SK-N-SH treated with all-trans-retinoic acid at 6 μM for 48 hours (cell line): ENCODE results near the gene ANKLE2.
A peak's percentile ranks its signal among the peaks of the same experiment; 100 is the strongest.

Source experiments
- ATAC-seq: fragments of 200-7000 bp; cut with Tn5 transposase; 3 replicates; pipeline ENCODE4 v1.9.1; 2020; ENCODE audit warnings: mild to moderate bottlenecking, moderate library complexity
- BACH2 ChIP-seq: fragments of 250-450 bp; sonication (Bioruptor Pico); IDR thresholded peaks from 2 replicates; pipeline ENCODE4 v1.9.0; 2021; ENCODE audit warnings: mild to moderate bottlenecking, borderline replicate concordance
- CSDC2 ChIP-seq: fragments of 250-450 bp; sonication (Bioruptor Pico); IDR thresholded peaks from 2 replicates; pipeline ENCODE4 v1.5.0; 2020; ENCODE audit warnings: mild to moderate bottlenecking, moderate library complexity
- GLIS3 ChIP-seq: fragments of 250-450 bp; sonication (Bioruptor Pico); IDR thresholded peaks from 2 replicates; pipeline ENCODE4 v1.5.0; 2020; ENCODE audit warnings: mild to moderate bottlenecking, moderate library complexity
- PPARA ChIP-seq: fragments of 250-450 bp; sonication (Bioruptor Pico); IDR thresholded peaks from 2 replicates; pipeline ENCODE4 v1.5.0; 2020; ENCODE audit warnings: mild to moderate bottlenecking, borderline replicate concordance
- RARB ChIP-seq: fragments of 250-450 bp; sonication (Bioruptor Pico); IDR thresholded peaks from 2 replicates; pipeline ENCODE4 v1.8.0; 2021; ENCODE audit warnings: mild to moderate bottlenecking, moderate library complexity
- SNAI2 ChIP-seq: fragments of 250-450 bp; sonication (Bioruptor Pico); IDR thresholded peaks from 2 replicates; pipeline ENCODE4 v1.5.0; 2020; ENCODE audit warnings: mild to moderate bottlenecking, moderate library complexity
- TCF4 ChIP-seq: fragments of 250-450 bp; sonication (Bioruptor Pico); IDR thresholded peaks from 2 replicates; pipeline ENCODE4 v1.8.0; 2021; ENCODE audit warnings: mild to moderate bottlenecking, moderate library complexity, borderline replicate concordance
- TOX ChIP-seq: fragments of 250-450 bp; sonication (Bioruptor Pico); IDR thresholded peaks from 2 replicates; pipeline ENCODE4 v1.8.0; 2021; ENCODE audit warnings: mild to moderate bottlenecking, moderate library complexity, borderline replicate concordance
- ZC3H10 ChIP-seq: fragments of 250-450 bp; sonication (Bioruptor Pico); IDR thresholded peaks from 2 replicates; pipeline ENCODE4 v1.5.1; 2021; ENCODE audit warnings: mild to moderate bottlenecking, moderate library complexity
- ZFP30 ChIP-seq: fragments of 450-650 bp; formaldehyde crosslinking; IDR thresholded peaks from 2 replicates; pipeline ENCODE4 v1.5.0; 2022; ENCODE audit warnings: mild to moderate bottlenecking, moderate library complexity
- ZNF565 ChIP-seq: fragments of 450-650 bp; formaldehyde crosslinking; conservative IDR thresholded peaks from 2 replicates; pipeline ENCODE4 v1.5.0; 2020; ENCODE audit warnings: low read depth, mild to moderate bottlenecking, moderate library complexity
- ZNF8 ChIP-seq: fragments of 450-650 bp; formaldehyde crosslinking; IDR thresholded peaks from 2 replicates; pipeline ENCODE4 v1.5.0; 2020; ENCODE audit warnings: mild to moderate bottlenecking, moderate library complexity
- TF ChIP-seq, protein P1 (sequence below): fragments of 250-450 bp; sonication (Bioruptor Pico); IDR thresholded peaks from 2 replicates; pipeline ENCODE4 v1.8.0; 2021; ENCODE audit warnings: low read depth, mild to moderate bottlenecking, moderate library complexity, borderline replicate concordance
- TF ChIP-seq, protein P2 (sequence below): fragments of 250-450 bp; sonication (Bioruptor Pico); IDR thresholded peaks from 2 replicates; pipeline ENCODE4 v1.5.1; 2020; ENCODE audit warnings: low read depth, mild to moderate bottlenecking, moderate library complexity
- TF ChIP-seq, protein P3 (sequence below): fragments of 250-450 bp; sonication (Bioruptor Pico); IDR thresholded peaks from 2 replicates; pipeline ENCODE4 v1.5.0; 2020; ENCODE audit warnings: mild to moderate bottlenecking, moderate library complexity
- TF ChIP-seq, protein P4 (sequence below): fragments of 250-450 bp; sonication (Bioruptor Pico); IDR thresholded peaks from 2 replicates; pipeline ENCODE4 v1.5.1; 2021; ENCODE audit warnings: mild to moderate bottlenecking, moderate library complexity

ANKLE2 gene

DNA sequence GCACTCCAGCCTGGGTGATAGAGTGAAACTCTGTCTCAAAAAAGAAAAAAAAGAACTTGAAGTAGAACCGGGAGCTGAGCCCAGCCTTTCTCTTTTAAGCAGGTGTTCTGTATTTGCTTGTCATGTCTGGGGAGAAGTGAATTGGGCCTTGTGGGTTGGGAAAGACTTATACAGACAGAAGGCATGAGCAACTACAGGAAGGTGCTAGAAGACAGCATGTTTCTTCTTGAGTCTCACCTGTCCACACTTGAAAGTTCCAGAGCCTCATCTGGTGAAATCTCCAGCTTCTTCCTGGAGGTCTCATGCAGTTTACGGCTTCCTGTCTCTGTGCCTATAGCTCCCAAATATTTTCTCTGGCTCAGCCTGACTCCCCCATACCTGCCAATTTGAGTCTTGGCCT lies 48.5 kb downstream of the ANKLE2 start:
- TF ChIP-seq ZFP30 (CRISPR knock-in tag) (no peak), BACH2 (CRISPR knock-in tag) (no peak), TCF4 (CRISPR knock-in tag) (no peak), SNAI2 (CRISPR knock-in tag) (no peak), ZNF8 (no peak), ZC3H10 (CRISPR knock-in tag) (no peak), TOX (CRISPR knock-in tag) (no peak), RARB (CRISPR knock-in tag) (no peak), CSDC2 (no peak), ZNF565 (CRISPR knock-in tag) (no peak)
- TF ChIP-seq, protein P1, sequence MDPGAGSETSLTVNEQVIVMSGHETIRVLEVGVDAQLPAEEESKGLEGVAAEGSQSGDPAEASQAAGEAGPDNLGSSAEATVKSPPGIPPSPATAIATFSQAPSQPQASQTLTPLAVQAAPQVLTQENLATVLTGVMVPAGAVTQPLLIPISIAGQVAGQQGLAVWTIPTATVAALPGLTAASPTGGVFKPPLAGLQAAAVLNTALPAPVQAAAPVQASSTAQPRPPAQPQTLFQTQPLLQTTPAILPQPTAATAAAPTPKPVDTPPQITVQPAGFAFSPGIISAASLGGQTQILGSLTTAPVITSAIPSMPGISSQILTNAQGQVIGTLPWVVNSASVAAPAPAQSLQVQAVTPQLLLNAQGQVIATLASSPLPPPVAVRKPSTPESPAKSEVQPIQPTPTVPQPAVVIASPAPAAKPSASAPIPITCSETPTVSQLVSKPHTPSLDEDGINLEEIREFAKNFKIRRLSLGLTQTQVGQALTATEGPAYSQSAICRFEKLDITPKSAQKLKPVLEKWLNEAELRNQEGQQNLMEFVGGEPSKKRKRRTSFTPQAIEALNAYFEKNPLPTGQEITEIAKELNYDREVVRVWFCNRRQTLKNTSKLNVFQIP (CRISPR knock-in tag) = no peak
- TF ChIP-seq, protein P2, sequence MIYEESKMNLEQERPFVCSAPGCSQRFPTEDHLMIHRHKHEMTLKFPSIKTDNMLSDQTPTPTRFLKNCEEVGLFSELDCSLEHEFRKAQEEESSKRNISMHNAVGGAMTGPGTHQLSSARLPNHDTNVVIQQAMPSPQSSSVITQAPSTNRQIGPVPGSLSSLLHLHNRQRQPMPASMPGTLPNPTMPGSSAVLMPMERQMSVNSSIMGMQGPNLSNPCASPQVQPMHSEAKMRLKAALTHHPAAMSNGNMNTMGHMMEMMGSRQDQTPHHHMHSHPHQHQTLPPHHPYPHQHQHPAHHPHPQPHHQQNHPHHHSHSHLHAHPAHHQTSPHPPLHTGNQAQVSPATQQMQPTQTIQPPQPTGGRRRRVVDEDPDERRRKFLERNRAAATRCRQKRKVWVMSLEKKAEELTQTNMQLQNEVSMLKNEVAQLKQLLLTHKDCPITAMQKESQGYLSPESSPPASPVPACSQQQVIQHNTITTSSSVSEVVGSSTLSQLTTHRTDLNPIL (CRISPR knock-in tag) = no peak
- TF ChIP-seq, protein P3, sequence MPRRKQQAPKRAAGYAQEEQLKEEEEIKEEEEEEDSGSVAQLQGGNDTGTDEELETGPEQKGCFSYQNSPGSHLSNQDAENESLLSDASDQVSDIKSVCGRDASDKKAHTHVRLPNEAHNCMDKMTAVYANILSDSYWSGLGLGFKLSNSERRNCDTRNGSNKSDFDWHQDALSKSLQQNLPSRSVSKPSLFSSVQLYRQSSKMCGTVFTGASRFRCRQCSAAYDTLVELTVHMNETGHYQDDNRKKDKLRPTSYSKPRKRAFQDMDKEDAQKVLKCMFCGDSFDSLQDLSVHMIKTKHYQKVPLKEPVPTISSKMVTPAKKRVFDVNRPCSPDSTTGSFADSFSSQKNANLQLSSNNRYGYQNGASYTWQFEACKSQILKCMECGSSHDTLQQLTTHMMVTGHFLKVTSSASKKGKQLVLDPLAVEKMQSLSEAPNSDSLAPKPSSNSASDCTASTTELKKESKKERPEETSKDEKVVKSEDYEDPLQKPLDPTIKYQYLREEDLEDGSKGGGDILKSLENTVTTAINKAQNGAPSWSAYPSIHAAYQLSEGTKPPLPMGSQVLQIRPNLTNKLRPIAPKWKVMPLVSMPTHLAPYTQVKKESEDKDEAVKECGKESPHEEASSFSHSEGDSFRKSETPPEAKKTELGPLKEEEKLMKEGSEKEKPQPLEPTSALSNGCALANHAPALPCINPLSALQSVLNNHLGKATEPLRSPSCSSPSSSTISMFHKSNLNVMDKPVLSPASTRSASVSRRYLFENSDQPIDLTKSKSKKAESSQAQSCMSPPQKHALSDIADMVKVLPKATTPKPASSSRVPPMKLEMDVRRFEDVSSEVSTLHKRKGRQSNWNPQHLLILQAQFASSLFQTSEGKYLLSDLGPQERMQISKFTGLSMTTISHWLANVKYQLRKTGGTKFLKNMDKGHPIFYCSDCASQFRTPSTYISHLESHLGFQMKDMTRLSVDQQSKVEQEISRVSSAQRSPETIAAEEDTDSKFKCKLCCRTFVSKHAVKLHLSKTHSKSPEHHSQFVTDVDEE (CRISPR knock-in tag) = no peak
- TF ChIP-seq, all 23 proteins: peak for 0
- ATAC-seq = no peak

DNA sequence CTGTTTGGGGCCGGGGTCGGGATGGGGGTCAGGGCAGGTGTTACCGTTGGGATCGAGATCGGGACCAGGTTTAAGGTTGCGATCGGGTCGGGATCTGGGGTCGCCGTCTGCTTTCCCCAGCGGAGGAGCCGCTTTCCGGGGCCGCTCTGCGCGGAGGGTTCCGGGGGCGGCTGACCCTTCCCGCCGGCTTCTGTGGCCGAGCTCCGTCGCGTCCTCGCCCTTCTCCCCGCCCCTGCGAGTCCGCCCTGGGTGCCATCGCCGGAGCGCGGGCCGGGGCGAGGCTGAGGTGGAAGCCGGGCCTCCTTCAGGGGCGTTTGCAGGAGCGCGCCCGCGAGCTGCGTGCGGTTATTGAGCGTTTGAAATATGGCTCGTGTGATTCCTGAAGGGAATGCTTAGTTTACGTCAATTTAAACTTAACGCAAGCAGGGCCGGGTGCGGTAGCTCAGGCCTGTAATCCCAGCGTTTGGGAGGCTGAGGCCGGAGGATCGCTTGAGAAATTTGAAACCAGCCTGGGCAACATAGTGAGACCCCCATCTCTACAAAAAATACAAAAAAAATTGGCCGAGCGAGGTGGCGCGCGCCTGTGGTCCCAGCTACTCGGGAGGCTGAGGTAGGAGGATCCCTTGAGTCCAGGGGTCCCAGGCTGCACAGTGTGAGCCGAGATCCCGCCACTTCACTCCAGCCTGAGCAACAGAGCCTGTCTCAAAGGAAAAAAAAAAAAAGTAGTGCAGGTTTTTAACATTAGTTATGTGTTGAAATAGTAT lies 50.4 kb downstream of the ANKLE2 start:
- ATAC-seq = peak; percentile 9
- TF ChIP-seq GLIS3 (CRISPR knock-in tag) (no peak), PPARA (CRISPR knock-in tag) (no peak)
- TF ChIP-seq, protein P1 (CRISPR knock-in tag) = no peak

DNA sequence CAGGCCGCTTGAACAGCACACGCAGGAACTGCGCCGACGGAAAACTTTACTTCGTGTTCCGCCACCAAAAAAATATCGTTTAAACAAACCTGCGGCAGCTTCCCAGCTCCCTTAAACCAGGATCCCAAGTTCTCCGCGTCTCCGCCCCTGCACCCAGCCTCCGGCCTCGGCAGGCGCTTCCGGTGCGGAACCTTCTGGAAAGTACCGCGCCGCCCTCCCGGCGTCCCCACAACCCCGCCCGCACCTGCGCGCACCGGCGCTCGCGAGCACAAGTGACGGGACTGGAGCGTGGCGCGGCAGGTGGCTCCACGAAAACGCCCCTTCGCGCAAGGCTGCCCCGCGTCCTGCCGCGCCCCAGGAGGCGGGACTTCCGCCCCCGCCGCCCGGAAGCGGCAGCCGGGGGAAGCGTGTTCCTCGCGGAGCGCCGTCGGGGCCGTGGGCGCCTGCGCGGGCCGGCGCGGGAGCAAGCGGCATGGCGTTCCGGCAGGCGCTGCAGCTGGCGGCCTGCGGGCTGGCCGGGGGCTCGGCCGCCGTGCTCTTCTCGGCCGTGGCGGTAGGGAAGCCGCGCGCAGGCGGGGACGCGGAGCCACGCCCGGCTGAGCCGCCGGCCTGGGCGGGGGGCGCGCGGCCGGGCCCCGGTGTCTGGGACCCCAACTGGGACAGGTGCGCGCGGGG lies 51.1 kb downstream of the ANKLE2 start, which contains the start of gene PGAM5:
PGAM5 (plus strand) TSS at position 438 of the 675 bp plus-strand sequence; CDS start at position 473, 35 bp downstream.
- TF ChIP-seq, protein P4, sequence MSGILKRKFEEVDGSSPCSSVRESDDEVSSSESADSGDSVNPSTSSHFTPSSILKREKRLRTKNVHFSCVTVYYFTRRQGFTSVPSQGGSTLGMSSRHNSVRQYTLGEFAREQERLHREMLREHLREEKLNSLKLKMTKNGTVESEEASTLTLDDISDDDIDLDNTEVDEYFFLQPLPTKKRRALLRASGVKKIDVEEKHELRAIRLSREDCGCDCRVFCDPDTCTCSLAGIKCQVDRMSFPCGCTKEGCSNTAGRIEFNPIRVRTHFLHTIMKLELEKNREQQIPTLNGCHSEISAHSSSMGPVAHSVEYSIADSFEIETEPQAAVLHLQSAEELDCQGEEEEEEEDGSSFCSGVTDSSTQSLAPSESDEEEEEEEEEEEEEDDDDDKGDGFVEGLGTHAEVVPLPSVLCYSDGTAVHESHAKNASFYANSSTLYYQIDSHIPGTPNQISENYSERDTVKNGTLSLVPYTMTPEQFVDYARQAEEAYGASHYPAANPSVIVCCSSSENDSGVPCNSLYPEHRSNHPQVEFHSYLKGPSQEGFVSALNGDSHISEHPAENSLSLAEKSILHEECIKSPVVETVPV (CRISPR knock-in tag) = no peak
- 0 out of 2 replicates have a peak, but pooled peaks have one; percentile 37 for TF ChIP-seq SNAI2 (CRISPR knock-in tag)
- no peak for TF ChIP-seq ZNF565 (CRISPR knock-in tag)
- TF ChIP-seq, protein P3 (CRISPR knock-in tag) = no peak
- TF ChIP-seq, all 23 proteins: peak for 1
- ATAC-seq = peak; percentile 91
